Esophagus (tissue), 2 donors: Measurements from ENCODE around the gene GLYAT. TPM values are rescaled to one million over a fixed set of nuclear protein-coding genes. Genes with fewer than 3 reads are reported as not detected.

ENCODE experiments used
- H3K27ac ChIP-seq, 2 donors: one replicate each; pipeline ENCODE4 v1.5.1; 2013; ENCODE audit warnings: low read depth in 2 of 2, mild to moderate bottlenecking in 2 of 2, inconsistent platforms in 1 of 2, low read length in 1 of 2, moderate library complexity in 1 of 2
- H3K27me3 ChIP-seq, 2 donors: one replicate each; pipeline ENCODE4 v1.6.1; 2013; ENCODE audit warnings: low read length in 2 of 2, control low read depth in 1 of 2, mild to moderate bottlenecking in 1 of 2; ENCODE audit not compliant: insufficient read depth in 2 of 2, control insufficient read depth in 1 of 2
- H3K36me3 ChIP-seq, 2 donors: one replicate each; pipeline ENCODE4 v1.6.1; 2013; ENCODE audit warnings: low read length in 1 of 2; ENCODE audit not compliant: control insufficient read depth in 2 of 2, insufficient read depth in 2 of 2
- H3K4me1 ChIP-seq, 2 donors: one replicate each; pipeline ENCODE4 v1.6.1; 2013; ENCODE audit warnings: low read length in 1 of 2; ENCODE audit not compliant: control insufficient read depth in 2 of 2, insufficient read depth in 2 of 2
- H3K4me3 ChIP-seq, 2 donors: one replicate each; pipeline ENCODE4 v1.5.1; 2013; ENCODE audit warnings: low read length in 2 of 2, mild to moderate bottlenecking in 2 of 2, low read depth in 1 of 2, moderate library complexity in 1 of 2
- H3K9me3 ChIP-seq, 2 donors: one replicate each; pipeline ENCODE4 v1.6.1; 2013; ENCODE audit warnings: mild to moderate bottlenecking in 2 of 2, low read depth in 1 of 2, low read length in 1 of 2, moderate library complexity in 1 of 2; ENCODE audit not compliant: control insufficient read depth in 2 of 2, insufficient read depth in 1 of 2
- WGBS, 2 donors: extraction: QIAGEN DNeasy Blood & Tissue Kit; methylation state at CpG; one replicate each; pipeline ENCODE4 v1.1.7; 2013; 5-methylcytosine and 5-hydroxymethylcytosine counted together
- polyA plus RNA-seq, 2 donors: library from polyadenylated mRNA; stranded (reverse); fragments of 200-250 nt; gene quantifications; one replicate each; pipeline ENCODE4 v1.2.3, GENCODE V29; 2013
- donor health status: healthy with polysubstance abuse.
- donor health status: Bipolar disorder and iron deficiency.

GLYAT gene
- polyA plus RNA-seq = not detected

GRCh38 chr11:58731819-58732218 is at the start of gene GLYAT:
Gene GLYAT, minus strand, starts transcription at chr11:58731943. Its CDS starts 7,447 bp downstream, at chr11:58724496.
- WGBS, 2 donors = 82 to 83% methylated on average over 4 of the region's 4 CpGs

GRCh38 chr11:58781345-58781744 is 49.6 kb upstream of the GLYAT start:
- Histone ChIP-seq H3K4me3 (no peak overlapping the region), H3K27me3 (no peaks in the 10 kb centered on the region), H3K4me1 (no peaks in the 10 kb centered on the region), H3K9me3 (no peaks in the 10 kb centered on the region), H3K36me3 (no peaks in the 10 kb centered on the region), H3K27ac (no peak overlapping the region)

More at GRCh38 chr11:58731819-58732218, at the start of gene GLYAT:
- Histone ChIP-seq H3K36me3 (no peaks in the 10 kb centered on the region), H3K9me3 (no peaks in the 10 kb centered on the region), H3K4me1 (no peaks in the 10 kb centered on the region), H3K27me3 (no peaks in the 10 kb centered on the region), H3K4me3 (no peak within 1 kb of the TSS), H3K27ac (no peak within 1 kb of the TSS)

GRCh38 chr11:58780578-58780977 is 48.8 kb upstream of the GLYAT start:
- no peaks in the 10 kb centered on the region for H3K27me3 ChIP-seq
- H3K4me1 ChIP-seq = no peaks in the 10 kb centered on the region
- H3K36me3 ChIP-seq = no peaks in the 10 kb centered on the region
- no peak overlapping the region for H3K27ac ChIP-seq
- 87 to 91% methylated on average over 3 of the region's 3 CpGs for WGBS, 2 donors
- H3K4me3 ChIP-seq = no peak overlapping the region
- no peaks in the 10 kb centered on the region for H3K9me3 ChIP-seq

- Histone ChIP-seq H3K4me3 (no peak overlapping the region), H3K9me3 (no peaks in the 10 kb centered on the region), H3K4me1 (no peaks in the 10 kb centered on the region), H3K27ac (no peak overlapping the region), H3K36me3 (no peaks in the 10 kb centered on the region), H3K27me3 (no peaks in the 10 kb centered on the region)
- WGBS, 2 donors = 77 to 80% methylated on average over 12 of the region's 12 CpGs
These were observed 45.4 kb upstream of the GLYAT start for GRCh38 chr11:58776891-58777710.

- no peak overlapping the region for H3K27ac ChIP-seq
These were observed 43.4 kb upstream of the GLYAT start for GRCh38 chr11:58775066-58775708.

GRCh38 chr11:58774164-58774593 is 42.4 kb upstream of the GLYAT start:
- H3K4me1 ChIP-seq = peaks cover 0 to 6% of the 10 kb centered on the region in 2 donors
- H3K27ac ChIP-seq = no peak overlapping the region
- no peaks in the 10 kb centered on the region for H3K36me3 ChIP-seq
- 48 to 54% methylated on average over 4 of the region's 4 CpGs for WGBS, 2 donors
- H3K4me3 ChIP-seq = no peak overlapping the region
- H3K27me3 ChIP-seq = no peaks in the 10 kb centered on the region
- no peaks in the 10 kb centered on the region for H3K9me3 ChIP-seq

More at GRCh38 chr11:58775066-58775708, 43.4 kb upstream of the GLYAT start:
- Histone ChIP-seq H3K27me3 (no peaks in the 10 kb centered on the region), H3K4me3 (no peak overlapping the region), H3K4me1 (peaks cover 0 to 6% of the 10 kb centered on the region in 2 donors), H3K36me3 (no peaks in the 10 kb centered on the region), H3K9me3 (no peaks in the 10 kb centered on the region)
- 83 to 86% methylated on average over 5 of the region's 5 CpGs for WGBS, 2 donors

GRCh38 chr11:58773337-58773736 is 41.6 kb upstream of the GLYAT start:
- H3K27ac ChIP-seq = no peak overlapping the region
- WGBS, 2 donors = 74 to 83% methylated on average over 3 of the region's 3 CpGs
- H3K9me3 ChIP-seq = no peaks in the 10 kb centered on the region
- no peaks in the 10 kb centered on the region for H3K27me3 ChIP-seq
- no peaks in the 10 kb centered on the region for H3K36me3 ChIP-seq
- no peak overlapping the region for H3K4me3 ChIP-seq
- peaks cover 0 to 6% of the 10 kb centered on the region in 2 donors for H3K4me1 ChIP-seq

- Histone ChIP-seq H3K36me3 (no peaks in the 10 kb centered on the region), H3K4me3 (no peak overlapping the region), H3K4me1 (peaks cover 0 to 6% of the 10 kb centered on the region in 2 donors), H3K9me3 (no peaks in the 10 kb centered on the region), H3K27ac (no peak overlapping the region), H3K27me3 (no peaks in the 10 kb centered on the region)
- WGBS, 2 donors = 85 to 90% methylated on average over 5 of the region's 5 CpGs
These were observed 40.9 kb upstream of the GLYAT start for GRCh38 chr11:58772329-58773285.

GRCh38 chr11:58771458-58771855 is 39.7 kb upstream of the GLYAT start:
- no peaks in the 10 kb centered on the region for H3K36me3 ChIP-seq
- no peaks in the 10 kb centered on the region for H3K27me3 ChIP-seq
- H3K4me3 ChIP-seq = no peak overlapping the region
- H3K9me3 ChIP-seq = no peaks in the 10 kb centered on the region
- peaks cover 0 to 6% of the 10 kb centered on the region in 2 donors for H3K4me1 ChIP-seq
- H3K27ac ChIP-seq = no peak overlapping the region
- WGBS, 2 donors = 69 to 76% methylated on average over 3 of the region's 3 CpGs
